Breast epithelium (tissue), 4 donors: Measurements from ENCODE around the gene BANF1. TPM values are rescaled to one million over a fixed set of nuclear protein-coding genes. Genes with fewer than 3 reads are reported as not detected.

Experiments used
- DNase-seq, 2 donors: peaks; one replicate each; pipeline ENCODE4 v3.0.0-alpha.2; 2019; ENCODE audit warnings: low spot score in 2 of 2
- H3K27ac ChIP-seq, 2 donors: fragments of 200-600 bp; sonication (generic) in 1 of 2; one replicate each; pipeline ENCODE4 v1.5.1; 2016 to 2019; ENCODE audit warnings: mild to moderate bottlenecking in 1 of 2
- H3K27me3 ChIP-seq, 2 donors: fragments of 200-600 bp; sonication (generic) in 1 of 2; one replicate each; pipeline versions ENCODE4 v1.5.1 to v1.6.0; 2017 to 2019; ENCODE audit warnings: control low read depth in 1 of 2, mild to moderate bottlenecking in 1 of 2
- H3K36me3 ChIP-seq: fragments of 200-600 bp; one replicate; pipeline ENCODE4 v1.5.1; 2019
- H3K4me1 ChIP-seq, 2 donors: fragments of 200-600 bp; sonication (generic); one replicate each; pipeline ENCODE4 v1.5.1; 2016 to 2019; ENCODE audit warnings: control low read depth in 1 of 2
- H3K4me3 ChIP-seq, 3 donors: fragments of 200-600 bp; sonication (generic); 1 replicate in 2 of 3; 2 replicates in 1 of 3; pipeline ENCODE4 v1.5.1; 2016 to 2019; ENCODE audit warnings: mild to moderate bottlenecking in 3 of 3, moderate library complexity in 2 of 3
- H3K9me3 ChIP-seq, 2 donors: fragments of 200-600 bp; sonication (generic) in 1 of 2; one replicate each; pipeline ENCODE4 v1.5.1; 2016 to 2019; ENCODE audit warnings: control low read depth in 1 of 2
- CTCF ChIP-seq, 3 donors: fragments of 450-650 bp; IDR thresholded peaks; one replicate each; pipeline ENCODE4 v1.5.1; 2016 to 2017; ENCODE audit warnings: antibody characterized with exemption in 3 of 3, mild to moderate bottlenecking in 3 of 3, moderate library complexity in 3 of 3
- POLR2A ChIP-seq: fragments of 450-650 bp; IDR thresholded peaks from one replicate; pipeline ENCODE4 v1.6.1; 2016; ENCODE audit warnings: antibody characterized with exemption, mild to moderate bottlenecking, moderate library complexity
- POLR2AphosphoS5 ChIP-seq, 3 donors: sonication (generic); formaldehyde crosslinking; IDR thresholded peaks; one replicate each; pipeline ENCODE4 v1.6.1; 2017; ENCODE audit warnings: antibody characterized with exemption in 3 of 3
- intact Hi-C: fragments of 100-400 bp; cut with DNase I; formaldehyde crosslinking; loops from one replicate; pipeline ENCODE4 v1.15.1; 2023; ENCODE audit warnings: low total_unique reads
- total RNA-seq, 3 donors: library from RNA; depleted of rRNA; stranded (reverse); fragments of >200 nt; gene quantifications; one replicate each; pipeline ENCODE4 v1.1.0, GENCODE V29; 2016

BANF1 gene
- total RNA-seq, 3 donors from 2014 or later, result 15.7 to 42.0 (median 37.4) TPM

GRCh38 chr11:66046901-66047300 is 44.6 kb downstream of the BANF1 start:
- peaks cover 0 to 6% of the 10 kb centered on the region in 2 donors for H3K4me1 ChIP-seq
- H3K4me3 ChIP-seq, result no peak overlapping the region
- H3K36me3 ChIP-seq, result no peaks in the 10 kb centered on the region
- intact Hi-C loops, result no loop called here
- DNase-seq, result no peak
- peaks cover 0 to 13% of the 10 kb centered on the region in 2 donors for H3K27me3 ChIP-seq
- no peaks in the 10 kb centered on the region for H3K9me3 ChIP-seq
- TF ChIP-seq POLR2A (no peak), POLR2AphosphoS5 (IDR thresholded peaks at IDR 0.05) (no peak), CTCF (IDR thresholded peaks at IDR 0.05) (no peak)
- H3K27ac ChIP-seq, result no peak overlapping the region

- H3K36me3 ChIP-seq, result no peaks in the 10 kb centered on the region
Observed at GRCh38 chr11:66047541-66048365, 45.5 kb downstream of the BANF1 start.

GRCh38 chr11:66048547-66049323 is 46.4 kb downstream of the BANF1 start, which contains the start of gene GAL3ST3:
Gene GAL3ST3 (minus strand): TSS chr11:66049161. CDS start chr11:66045415, 3,746 bp downstream.
- peak within 1 kb of the TSS in 2 of 3 donors; percentile 32 to 35 for H3K4me3 ChIP-seq
- H3K36me3 ChIP-seq, result no peaks in the 10 kb centered on the region
- TF ChIP-seq POLR2AphosphoS5 (IDR thresholded peaks at IDR 0.05) (no peak), CTCF (IDR thresholded peaks at IDR 0.05) (no peak), POLR2A (no peak)
- H3K27ac ChIP-seq, result no peak within 1 kb of the TSS
- intact Hi-C loops, result no loop called here
- peaks cover 5 to 16% of the 10 kb centered on the region in 2 donors for H3K4me1 ChIP-seq
- H3K27me3 ChIP-seq, result peaks cover 0 to 13% of the 10 kb centered on the region in 2 donors
- no peak for DNase-seq
- no peaks in the 10 kb centered on the region for H3K9me3 ChIP-seq

More at GRCh38 chr11:66047541-66048365, 45.5 kb downstream of the BANF1 start:
- intact Hi-C loops, result no loop called here
- no peak for TF ChIP-seq POLR2AphosphoS5 (IDR thresholded peaks at IDR 0.05)
- TF ChIP-seq CTCF (IDR thresholded peaks at IDR 0.05), result no peak
- no peak for TF ChIP-seq POLR2A
- H3K4me3 ChIP-seq, result no peak overlapping the region
- no peak overlapping the region for H3K27ac ChIP-seq
- H3K27me3 ChIP-seq, result peaks cover 0 to 13% of the 10 kb centered on the region in 2 donors
- peaks cover 0 to 6% of the 10 kb centered on the region in 2 donors for H3K4me1 ChIP-seq
- DNase-seq, result no peak
- H3K9me3 ChIP-seq, result no peaks in the 10 kb centered on the region

- H3K36me3 ChIP-seq, result no peaks in the 10 kb centered on the region
- H3K9me3 ChIP-seq, result no peaks in the 10 kb centered on the region
- peaks cover 5 to 17% of the 10 kb centered on the region in 2 donors for H3K4me1 ChIP-seq
- intact Hi-C loops, result no loop called here
- H3K4me3 ChIP-seq, result no peak overlapping the region
- H3K27me3 ChIP-seq, result peaks cover 0 to 13% of the 10 kb centered on the region in 2 donors
- DNase-seq, result no peak
- H3K27ac ChIP-seq, result peak overlapping the region; percentile 89 to 94
- TF ChIP-seq CTCF (IDR thresholded peaks at IDR 0.05), result no peak
- no peak for TF ChIP-seq POLR2A
- no peak for TF ChIP-seq POLR2AphosphoS5 (IDR thresholded peaks at IDR 0.05)
Observed at GRCh38 chr11:66050581-66051231, 48.4 kb downstream of the BANF1 start.
